ENCODE measurements around the gene KRTAP4-9.
A peak's percentile ranks its signal among the peaks of the same experiment; 100 is the strongest.
"Not testable (repeated sequence)": the region's sequence is repeated elsewhere in the genome, so short reads cannot be mapped to it uniquely, and the experiment has no call there.

The KRTAP4-9 gene

DNA sequence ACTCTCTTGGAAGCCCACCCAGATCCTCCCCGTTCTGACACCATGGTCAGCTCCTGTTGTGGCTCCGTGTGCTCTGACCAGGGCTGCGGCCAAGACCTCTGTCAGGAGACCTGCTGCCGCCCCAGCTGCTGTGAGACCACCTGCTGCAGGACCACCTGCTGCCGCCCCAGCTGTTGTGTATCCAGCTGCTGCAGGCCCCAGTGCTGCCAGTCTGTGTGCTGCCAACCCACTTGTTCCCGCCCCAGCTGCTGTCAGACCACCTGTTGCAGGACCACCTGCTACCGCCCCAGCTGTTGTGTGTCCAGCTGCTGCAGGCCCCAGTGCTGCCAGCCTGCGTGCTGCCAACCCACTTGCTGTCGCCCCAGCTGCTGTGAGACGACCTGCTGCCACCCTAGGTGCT is at the start of gene KRTAP4-9:
KRTAP4-9 (plus strand) TSS at position 43 of the 400 bp plus-strand sequence; CDS start at position 43, 0 bp downstream.
- DNase-seq (ENCODE audit: low read depth): not testable (repeated sequence)

DNA sequence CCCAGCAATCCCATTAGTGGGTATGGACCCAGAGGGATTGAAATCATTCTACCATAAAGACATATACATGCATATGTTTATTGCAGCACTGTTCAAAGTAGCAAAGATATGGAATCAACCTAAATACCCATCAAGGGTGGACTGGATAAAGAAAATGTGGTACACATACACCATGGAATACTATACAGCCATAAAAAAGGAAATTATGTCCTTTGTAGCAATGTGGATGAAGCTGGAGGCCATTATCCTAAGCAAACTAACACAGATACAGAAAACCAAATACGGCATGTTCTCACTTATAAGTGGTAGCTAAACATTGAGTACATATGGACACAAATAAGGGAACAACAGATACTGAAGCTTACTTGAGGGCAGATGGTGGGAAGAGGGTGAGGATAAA is 47.6 kb upstream of the KRTAP4-9 start:
- DNase-seq (ENCODE audit: low read depth): no peak

DNA sequence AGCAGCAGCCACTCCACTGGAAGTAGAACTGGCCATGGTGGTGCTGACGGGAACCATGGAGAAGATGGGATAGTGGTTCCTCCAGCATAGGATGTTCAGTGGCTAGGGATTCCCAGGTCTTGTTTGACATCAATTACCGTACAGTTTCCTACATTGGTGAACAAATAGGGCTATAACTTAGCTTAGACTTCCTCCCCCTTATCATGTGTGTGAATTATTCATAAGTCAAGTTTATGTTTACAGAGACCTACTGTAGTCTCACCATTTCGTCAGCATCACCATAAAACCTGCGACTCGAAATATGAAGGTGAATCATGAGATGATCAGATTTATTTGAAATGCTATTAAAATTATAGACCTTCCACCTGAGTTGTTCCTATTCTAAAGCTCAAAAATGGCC is 46.4 kb upstream of the KRTAP4-9 start:
- DNase-seq (ENCODE audit: low read depth): no peak

DNA sequence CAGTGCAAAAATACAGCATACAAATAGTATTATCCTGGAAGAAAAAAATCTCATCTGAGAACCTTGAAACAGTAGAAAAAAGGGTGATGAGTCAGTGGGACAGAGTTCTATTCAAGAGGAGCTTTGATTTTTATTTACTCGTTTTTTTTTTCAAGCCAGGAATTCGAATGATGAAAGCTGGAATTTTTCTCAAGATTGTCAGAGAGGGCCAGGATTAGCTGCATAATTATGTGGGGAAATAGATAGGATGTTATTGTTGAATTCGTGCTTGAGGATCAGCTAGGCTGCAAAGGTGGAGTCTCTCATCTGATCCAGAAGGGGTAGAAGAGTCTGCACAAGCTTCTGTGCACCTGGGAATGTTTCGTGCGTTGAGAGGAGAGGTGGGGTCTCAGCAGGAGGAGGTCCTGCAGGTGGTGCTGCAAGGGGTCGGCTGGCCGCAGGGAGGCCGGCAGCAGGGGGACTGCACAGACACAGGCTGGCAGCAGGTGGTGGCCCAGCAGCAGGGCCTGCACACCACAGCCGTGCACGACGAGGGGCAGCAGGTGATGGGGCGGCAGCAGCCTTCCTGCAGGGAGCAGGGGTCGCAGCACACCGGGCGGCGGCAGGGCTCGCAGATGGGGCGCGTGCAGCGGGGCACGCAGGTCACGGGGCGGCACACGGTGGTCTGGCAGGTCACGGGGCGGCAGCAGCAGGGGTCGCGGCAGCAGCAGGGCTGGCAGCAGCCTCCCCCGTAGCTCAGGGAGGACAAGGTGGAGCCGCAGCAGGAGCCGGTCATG is 45.7 kb upstream of the KRTAP4-9 start:
- not testable (repeated sequence) for DNase-seq (ENCODE audit: low read depth)

DNA sequence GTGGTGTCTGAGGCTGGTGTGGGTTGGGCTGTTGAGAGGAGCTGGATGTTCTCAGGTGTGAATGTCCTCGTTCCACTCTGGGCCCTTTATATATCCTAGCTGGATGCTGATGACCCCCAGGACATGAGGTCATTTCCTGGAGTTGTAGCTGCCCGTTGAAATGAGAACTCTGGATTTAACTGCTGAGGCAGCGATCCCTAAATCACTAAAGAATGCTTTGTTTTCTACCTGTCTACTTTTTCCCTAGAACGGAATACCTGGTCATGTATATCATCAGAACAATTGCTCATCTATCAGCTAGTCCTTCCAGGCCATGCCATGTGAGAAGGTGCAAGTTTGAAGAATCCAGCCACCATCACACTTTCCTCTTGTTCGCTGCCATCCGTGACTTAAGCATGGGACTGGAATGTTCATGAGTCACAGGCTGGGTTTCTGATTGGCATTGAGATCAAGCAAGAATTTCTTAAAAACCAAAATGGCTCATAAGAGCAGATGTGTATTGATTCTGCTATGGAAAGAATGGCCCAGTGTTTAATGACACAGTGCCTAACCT is 45.1 kb upstream of the KRTAP4-9 start, which contains the start of gene KRTAP2-3:
KRTAP2-3 (minus strand) TSS at position 63 of the 553 bp plus-strand sequence. CDS start 64 bp downstream, outside the sequence.
- DNase-seq (ENCODE audit: low read depth): peak; percentile 88

DNA sequence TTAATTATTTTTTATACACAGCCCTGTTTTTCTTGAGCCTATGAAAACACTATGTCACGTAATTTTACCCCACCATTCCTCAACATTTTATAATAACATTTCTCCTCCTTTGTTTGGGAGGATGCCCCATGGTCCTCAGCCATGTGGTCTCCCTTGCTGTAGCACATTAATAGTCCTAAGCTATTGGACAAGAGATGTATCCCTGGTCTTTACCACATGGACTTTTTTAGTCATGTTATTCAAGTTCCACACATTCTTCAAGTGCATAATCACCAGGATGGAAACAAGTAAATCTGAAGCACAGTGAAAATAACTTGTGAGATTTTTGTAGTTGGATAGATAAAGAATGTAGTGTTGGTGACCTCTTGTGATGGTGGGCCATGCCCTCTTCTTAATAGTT is 43.2 kb upstream of the KRTAP4-9 start:
- DNase-seq (ENCODE audit: low read depth): no peak

DNA sequence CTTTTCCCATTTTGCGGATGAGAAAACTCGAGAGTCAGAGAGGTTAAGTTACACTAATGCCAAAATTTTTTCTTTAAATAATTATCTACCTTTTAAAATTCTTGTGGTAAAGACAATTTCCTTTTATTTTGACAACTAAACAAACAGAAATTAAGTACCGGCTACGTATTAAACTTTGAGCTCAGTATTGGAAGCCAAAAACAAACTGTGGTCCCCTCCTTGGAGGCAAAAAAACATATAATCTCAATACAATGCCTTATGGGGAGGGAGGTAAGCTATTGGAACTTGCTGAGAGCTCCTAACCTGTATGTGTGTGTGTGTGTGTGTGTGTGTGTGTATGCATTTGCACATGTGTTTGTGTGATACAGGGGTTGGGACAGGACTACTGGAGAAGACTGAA is 41.7 kb upstream of the KRTAP4-9 start:
- DNase-seq (ENCODE audit: low read depth): no peak

DNA sequence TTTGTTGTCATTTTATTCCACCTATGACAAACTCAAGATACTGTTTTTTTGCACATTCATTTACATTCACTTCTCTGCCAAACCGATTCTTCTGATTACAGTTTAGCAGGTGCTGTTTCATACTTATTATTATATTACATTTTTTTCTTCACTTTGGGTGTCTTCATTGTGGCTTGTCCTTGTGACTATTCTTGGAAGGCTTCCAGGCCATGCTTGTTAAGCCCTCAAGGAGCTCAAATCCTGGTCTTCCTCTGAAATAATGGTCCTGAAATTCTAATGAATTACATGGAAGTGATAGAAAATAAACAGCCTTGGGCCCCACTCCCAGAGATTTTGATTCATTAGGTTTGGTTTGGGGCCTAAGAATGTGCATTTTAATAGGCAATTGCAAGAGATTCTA is 40.9 kb upstream of the KRTAP4-9 start:
- no peak for DNase-seq (ENCODE audit: low read depth)

DNA sequence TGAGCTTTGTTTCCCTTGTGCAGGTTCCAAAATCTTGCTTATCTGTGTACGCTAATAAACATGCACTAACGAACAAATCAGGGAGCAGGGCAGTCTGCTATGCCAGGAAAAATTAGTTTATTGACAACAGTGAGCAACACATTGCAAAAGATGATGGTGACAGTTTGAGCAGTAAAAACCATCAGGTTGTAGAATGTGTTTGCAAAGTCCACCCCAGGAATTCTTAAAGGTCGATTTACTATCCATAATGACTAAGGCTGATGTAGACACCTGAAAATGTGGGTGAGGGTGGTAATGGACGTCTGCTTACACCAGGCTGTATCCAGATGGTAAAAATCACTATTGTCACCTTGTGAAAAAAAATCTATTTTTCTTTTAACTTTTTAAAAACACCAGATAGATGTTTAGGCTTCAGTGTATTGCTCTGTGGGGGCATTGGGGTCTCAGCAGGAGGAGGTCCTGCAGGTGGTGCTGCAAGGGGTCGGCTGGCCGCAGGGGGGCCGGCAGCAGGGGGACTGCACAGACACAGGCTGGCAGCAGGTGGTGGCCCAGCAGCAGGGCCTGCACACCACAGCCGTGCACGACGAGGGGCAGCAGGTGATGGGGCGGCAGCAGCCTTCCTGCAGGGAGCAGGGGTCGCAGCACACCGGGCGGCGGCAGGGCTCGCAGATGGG is 40.0 kb upstream of the KRTAP4-9 start:
- DNase-seq (ENCODE audit: low read depth): not testable (repeated sequence)

DNA sequence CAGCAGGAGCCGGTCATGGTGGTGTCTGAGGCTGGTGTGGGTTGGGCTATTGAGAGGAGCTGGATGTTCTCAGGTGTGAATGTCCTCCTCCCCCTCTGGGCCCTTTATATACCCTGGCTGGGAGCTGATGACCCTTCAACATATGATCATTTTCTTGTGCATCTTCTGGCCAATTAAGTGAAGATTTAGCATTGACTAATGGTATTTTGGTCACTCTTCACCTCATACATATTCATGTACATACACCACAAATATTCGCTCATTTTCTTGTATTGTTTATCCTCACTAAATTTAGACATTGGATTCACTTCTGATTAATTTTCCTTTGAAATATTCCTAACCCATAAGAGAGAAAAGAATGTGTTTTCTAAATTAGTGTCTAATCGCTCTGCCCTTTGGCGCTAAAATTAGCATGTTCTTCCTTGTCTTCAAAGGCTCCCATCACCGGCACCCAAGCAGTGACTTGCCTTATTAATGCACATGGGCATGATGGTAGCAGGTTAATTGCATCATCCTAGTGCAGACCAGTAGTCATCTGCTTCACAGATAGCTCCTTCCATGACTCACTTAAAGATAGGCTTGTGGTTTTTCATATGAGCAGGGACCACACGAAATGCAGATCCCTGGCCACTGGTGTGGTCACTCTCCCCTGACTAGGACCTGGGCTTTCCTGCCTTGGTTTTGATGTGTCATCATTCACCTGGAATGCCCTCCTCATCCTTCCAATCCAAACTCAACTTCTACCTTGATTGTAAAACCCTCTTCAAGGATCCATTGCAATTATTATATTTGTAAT is 39.2 kb upstream of the KRTAP4-9 start, which contains the start of gene KRTAP2-4:
KRTAP2-4 (minus strand) TSS at position 51 of the 796 bp plus-strand sequence; CDS start at position 17, 34 bp downstream.
- no peak for DNase-seq (ENCODE audit: low read depth)

DNA sequence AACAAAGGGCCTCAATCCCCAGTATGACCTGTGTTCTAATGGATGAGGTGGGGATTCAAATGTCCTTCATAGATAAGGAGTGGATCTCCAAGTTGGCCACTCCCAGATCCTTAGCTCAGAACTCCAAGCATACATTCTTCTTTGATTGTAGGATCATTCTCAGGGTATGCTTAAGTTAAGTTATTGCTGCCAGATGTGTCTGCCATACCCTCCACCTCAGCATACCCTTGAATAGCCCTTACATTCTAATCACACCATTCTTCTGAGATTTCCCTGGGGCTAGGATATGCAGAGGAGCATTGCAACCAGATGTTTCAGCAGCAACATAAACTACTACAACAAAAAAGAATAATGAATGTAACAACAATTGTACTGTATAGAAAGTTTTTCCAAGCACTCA is 37.9 kb upstream of the KRTAP4-9 start:
- no peak for DNase-seq (ENCODE audit: low read depth)

DNA sequence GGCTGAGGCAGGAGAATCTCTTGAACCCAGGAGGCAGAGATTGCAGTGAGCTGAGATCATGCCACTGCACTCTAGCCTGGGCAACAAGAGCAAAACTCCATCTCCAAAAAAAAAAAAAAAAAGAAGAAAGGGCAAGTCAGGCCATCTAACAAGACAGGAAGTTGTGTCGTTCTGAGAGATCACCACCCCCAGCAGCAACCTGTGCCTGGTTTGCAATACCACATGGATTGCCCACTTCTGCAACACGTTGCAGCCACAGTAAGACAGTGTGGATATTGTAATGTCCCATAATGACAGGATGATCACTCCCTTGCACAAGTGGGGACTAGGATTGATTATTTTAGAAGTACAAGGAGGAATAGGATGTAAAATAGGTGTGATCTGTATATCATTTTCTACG is 36.2 kb upstream of the KRTAP4-9 start:
- DNase-seq (ENCODE audit: low read depth): no peak

DNA sequence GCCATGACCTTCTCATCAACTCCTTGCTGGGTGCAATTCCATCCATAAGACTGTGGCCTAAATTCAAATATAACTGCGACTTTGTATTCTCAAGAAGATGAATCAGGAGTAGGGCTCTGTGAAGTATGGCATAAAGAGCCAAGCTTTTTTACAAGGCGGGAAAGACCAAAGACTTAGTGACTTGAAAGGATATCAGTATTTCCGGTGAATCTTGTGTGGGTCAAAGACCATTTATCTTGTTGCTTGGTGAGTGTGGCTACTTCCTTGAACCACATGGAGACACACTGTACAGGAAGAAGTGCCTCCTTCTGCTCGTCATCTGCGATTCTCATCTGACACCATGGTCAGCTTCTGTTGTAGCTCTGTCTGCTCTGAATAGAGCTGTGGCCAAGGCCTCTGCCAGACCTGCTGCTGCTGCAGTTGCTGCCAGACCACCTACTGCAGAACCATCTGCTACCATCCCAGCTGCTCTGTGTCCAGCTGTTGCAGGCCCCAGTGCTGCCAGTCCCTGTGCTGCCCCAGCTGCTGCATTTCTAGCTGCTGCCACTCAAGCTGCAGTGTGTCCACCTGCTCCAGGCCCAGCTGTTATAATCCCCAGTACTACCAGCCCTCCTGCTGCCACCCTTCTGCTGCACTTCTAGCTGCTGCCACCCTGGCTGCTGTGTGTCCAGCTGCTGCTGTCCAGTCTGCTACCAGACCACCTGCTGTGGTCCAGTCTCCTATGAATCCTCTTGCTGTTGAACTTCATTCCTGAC is 33.4 kb upstream of the KRTAP4-9 start:
- DNase-seq (ENCODE audit: low read depth): no peak

DNA sequence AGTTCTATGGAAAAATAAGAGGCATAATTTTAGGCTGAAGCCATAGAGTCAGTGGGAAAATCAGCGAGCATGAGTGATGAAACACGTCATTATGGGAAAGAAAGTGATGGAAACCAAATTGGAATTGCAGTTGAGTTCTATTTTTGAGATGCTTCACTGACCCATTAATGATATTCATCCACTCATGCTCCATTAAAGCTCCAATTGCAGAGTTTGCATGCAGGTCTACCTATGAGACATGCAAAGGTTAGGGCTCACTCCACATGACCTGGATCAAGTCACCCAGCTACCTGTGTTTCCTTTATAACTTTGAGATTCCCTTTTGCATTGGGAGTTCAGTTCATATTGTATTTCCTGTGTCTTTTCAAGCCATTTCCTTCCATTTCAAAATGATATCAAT is 31.5 kb upstream of the KRTAP4-9 start:
- DNase-seq (ENCODE audit: low read depth): no peak

DNA sequence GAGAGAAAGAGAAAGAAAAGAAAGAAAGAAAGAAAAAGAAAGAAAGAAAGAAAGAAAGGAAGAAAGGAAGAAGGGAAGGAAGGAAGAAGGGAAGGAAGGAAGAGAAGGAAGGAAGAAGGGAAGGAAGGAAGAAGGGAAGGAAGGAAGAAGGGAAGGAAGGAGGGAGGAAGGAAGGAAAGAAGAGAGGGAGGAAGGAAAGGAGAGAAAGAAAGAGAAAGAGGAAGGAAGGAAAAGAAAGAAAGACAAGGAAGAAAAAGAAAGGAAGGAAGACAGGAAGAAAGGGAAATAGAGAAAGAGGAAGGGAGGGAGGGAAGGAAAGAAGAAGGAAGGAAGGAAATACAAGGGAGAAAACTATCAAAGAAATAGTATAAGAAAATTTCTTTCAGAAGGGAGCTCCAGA is 28.4 kb upstream of the KRTAP4-9 start:
- no peak for DNase-seq (ENCODE audit: low read depth)

DNA sequence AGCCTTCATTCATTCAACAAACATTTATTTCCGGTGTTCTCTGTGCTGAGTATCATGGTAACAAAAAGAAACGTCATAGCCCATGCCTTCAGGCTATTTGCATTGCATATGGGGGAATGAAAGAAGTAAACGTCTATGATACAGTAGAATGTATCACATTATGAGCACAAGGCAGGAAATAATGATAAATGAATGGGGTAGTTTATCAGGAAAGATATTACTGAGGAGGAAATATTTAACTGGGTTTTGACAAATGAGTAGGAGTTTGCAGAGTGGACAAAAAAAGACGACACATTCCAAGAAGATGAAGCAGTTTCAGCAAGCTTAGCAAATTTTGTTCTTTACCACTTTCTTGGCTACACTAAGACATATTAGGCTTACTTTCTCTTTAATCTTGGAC is 22.6 kb upstream of the KRTAP4-9 start:
- DNase-seq (ENCODE audit: low read depth): no peak

DNA sequence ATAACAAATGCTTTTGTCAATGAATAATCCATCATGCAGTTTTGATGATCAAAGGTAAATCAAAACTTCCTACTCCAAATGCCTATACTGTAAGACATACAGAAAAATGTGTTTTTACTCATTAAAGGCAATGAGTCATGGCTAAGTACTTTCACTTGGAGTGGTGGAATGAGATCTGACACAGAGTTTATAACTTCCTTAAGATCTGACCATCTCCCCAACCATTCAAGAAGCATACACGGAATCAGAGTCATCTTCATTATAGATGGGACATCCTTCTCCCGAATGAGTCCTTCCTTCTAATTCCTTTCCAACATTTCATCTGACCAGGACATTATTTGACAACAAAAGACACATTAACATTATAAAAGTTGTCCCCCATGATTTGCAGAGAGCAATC is 21.8 kb upstream of the KRTAP4-9 start:
- DNase-seq (ENCODE audit: low read depth): not testable (repeated sequence)

DNA sequence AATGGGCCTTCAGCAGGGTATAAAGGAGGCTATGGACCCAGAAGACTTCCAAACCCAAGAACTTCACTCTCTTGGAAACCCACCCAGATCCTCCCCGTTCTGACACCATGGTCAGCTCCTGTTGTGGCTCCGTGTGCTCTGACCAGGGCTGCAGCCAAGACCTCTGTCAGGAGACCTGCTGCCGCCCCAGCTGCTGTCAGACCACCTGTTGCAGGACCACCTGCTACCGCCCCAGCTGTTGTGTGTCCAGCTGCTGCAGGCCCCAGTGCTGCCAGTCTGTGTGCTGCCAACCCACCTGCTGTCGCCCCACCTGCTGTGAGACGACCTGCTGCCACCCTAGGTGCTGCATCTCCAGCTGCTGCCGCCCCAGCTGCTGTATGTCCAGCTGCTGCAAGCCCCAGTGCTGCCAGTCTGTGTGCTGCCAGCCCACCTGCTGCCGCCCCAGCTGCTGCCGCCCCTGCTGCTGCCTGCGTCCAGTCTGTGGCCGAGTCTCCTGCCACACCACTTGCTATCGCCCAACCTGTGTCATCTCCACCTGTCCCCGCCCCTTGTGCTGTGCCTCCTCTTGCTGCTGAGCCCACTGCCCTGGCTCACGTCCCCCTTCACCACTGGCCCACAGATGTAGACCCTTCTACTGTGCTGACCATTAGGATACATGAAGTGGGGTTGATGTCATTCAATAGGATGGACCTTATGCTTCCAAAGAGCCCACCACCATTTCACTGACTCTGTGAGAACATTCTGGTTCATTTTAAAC is 20.9 kb upstream of the KRTAP4-9 start, which contains the start of gene KRTAP4-7:
KRTAP4-7 (plus strand) TSS at position 51 of the 757 bp plus-strand sequence; CDS start at position 108, 57 bp downstream.
- DNase-seq (ENCODE audit: low read depth): not testable (repeated sequence)

DNA sequence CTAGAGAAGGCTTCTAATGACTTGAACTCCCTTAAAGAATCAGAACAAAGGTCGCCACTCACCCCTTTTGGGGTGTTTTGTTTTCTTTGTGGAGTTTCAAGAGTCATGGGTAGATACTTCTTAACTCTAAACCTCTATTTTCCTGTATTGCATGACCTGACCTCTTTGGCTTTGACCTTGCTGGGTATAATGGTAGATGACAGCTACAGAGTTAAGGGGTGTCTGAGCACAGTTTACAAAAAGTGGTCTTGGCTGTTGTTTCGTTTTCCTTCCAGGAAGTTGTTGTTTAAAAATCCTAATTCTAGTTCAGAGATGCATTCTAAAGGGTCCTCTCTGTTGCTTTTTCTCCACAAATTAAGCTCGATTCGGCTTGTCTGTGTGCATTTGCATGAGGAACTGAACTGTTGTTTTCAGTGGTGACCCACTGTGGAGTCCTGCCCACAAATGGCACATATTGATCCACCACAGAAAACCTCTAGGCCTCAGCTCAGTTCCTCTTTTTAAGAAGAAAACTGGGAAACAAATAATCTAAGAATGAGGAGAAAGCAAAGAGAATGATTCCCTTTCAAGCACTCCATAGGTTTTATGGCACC is 16.3 kb upstream of the KRTAP4-9 start:
- not testable (repeated sequence) for DNase-seq (ENCODE audit: low read depth)

DNA sequence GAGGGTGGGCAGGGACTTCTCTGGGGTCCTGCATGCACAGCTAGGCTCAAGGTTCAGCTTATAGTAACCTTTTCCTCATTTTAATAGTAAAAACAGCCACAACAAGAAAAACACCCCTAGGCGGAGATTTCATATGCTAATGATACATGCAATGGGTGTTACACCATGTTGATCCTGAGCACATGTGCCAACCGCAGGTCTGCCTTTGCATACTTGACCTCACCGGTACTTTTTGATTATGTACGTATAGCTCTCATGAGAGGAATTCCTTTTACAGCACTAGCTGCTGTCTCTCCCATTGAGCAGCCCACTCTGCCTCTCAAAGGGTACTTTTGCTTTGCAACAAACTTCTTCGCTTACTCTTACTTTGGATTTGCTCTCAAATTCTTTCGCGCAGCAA is 9.1 kb upstream of the KRTAP4-9 start:
- no peak for DNase-seq (ENCODE audit: low read depth)

All from HS-27A (cell line).